Neural progenitor cell (in vitro differentiated cells): ENCODE data around the gene RPH3AL.

ENCODE experiments used
- CTCF ChIP-seq: fragments of 200-600 bp; sonication (generic); IDR thresholded peaks from 2 replicates; pipeline ENCODE4 v1.5.1; 2017; ENCODE audit warnings: antibody characterized with exemption, mild to moderate bottlenecking
- EZH2 ChIP-seq: fragments of 200-600 bp; sonication (generic); IDR thresholded peaks from 2 replicates; pipeline ENCODE4 v1.6.1; 2017; ENCODE audit warnings: antibody characterized with exemption, mild to moderate bottlenecking, moderate library complexity
- EZH2phosphoT487 ChIP-seq: fragments of 200-600 bp; sonication (generic); IDR thresholded peaks from 2 replicates; pipeline ENCODE4 v1.6.1; 2017; ENCODE audit warnings: antibody characterized with exemption

DNA sequence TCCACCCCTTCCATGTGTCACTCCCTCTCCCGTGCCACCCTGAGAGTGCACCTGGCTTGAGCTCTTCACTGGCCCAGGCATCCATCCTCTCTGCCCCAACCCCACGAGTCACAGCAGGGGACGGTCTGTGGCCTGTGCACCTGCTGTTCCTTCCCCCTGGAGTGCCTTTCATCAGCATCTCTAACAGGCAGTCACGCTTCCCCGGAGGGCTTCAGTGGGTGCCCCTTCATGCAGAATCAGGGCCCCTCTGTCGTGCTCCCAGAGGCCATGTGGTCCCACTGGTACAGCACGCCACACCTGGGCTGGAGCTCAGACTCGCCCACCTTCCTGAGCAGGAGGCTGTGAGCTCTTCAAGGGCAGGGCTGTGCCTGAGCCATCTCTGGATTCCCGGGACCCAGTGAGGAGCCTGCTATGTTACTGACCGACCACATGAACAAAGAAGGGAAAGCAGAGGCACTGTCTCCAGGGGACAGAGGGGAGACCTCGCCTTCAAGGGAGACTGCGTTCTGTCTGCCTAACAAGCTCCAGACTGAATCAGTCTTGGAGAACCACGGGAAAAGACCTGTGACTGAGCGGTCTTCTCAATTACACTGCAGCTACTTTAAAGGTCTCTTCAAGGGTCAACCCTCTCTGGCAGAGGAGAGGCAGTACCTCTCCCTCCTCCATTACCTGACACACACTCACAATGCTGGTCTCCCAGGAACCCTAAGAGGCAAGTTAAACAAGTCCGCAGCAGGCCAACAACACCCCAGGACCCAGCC is 92.4 kb downstream of the RPH3AL start:
- no peak for TF ChIP-seq CTCF
- TF ChIP-seq EZH2phosphoT487: no peak
- no peak for TF ChIP-seq EZH2
